GM18499 (cell line): Measurements from ENCODE around the gene HSPA4.

Source experiments
- ATAC-seq: cut with Tn5 transposase; IDR thresholded peaks from one replicate; pipeline ENCODE4 v1.9.1; 2021; ENCODE audit warnings: moderate number of reproducible peaks; ENCODE audit not compliant: insufficient read depth, unreplicated experiment

HSPA4 gene

DNA sequence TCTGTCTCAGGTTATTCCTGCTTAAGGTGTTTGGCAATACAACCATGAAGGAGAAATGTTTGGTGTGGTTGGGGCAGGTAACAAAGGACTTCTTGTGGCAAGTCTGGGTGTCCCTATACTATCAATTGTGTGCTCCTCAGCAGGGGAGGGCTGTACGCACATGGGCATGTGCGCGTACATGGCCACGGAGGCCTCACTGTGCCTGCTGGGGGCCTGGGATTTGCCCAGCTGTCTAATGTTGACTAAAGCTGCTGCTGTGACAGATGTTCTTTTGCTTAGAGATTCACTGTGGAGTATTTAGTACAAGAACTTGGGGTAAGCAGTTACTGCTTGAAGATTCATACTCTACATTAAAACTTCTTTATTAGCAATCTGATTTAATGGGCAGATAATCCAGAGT lies 97.5 kb downstream of the HSPA4 start:
- ATAC-seq, result no peak

DNA sequence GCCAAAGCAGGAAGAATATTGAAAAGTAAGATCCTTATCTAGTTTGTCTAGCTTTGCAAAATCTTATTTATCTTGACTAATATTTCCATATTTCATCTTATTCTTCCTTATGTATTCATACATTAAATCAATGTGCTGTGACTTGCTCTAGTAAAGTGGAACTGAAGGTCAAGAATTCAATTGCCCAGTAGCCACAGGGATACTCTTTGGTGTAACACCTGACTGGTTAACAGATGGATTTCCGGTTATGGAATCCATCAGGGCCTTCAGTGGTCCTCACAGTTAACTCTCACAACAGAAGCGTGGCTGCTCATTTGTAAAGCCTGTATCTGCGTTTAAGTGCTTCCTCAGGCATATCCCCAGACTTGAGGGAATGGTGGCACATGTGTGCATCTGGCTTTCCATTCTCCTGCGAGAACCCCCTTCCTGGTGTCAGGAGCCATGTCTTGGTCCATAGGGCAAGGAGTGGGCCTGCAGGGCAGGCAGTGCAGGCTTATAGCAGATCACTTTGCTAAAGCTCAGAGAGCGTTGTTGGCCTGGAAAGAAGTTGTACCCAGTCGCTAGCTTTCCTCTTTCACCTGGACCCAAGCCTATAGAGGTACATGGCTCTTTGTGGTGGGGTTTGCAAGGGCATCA lies 99.2 kb downstream of the HSPA4 start:
- ATAC-seq, result no peak

DNA sequence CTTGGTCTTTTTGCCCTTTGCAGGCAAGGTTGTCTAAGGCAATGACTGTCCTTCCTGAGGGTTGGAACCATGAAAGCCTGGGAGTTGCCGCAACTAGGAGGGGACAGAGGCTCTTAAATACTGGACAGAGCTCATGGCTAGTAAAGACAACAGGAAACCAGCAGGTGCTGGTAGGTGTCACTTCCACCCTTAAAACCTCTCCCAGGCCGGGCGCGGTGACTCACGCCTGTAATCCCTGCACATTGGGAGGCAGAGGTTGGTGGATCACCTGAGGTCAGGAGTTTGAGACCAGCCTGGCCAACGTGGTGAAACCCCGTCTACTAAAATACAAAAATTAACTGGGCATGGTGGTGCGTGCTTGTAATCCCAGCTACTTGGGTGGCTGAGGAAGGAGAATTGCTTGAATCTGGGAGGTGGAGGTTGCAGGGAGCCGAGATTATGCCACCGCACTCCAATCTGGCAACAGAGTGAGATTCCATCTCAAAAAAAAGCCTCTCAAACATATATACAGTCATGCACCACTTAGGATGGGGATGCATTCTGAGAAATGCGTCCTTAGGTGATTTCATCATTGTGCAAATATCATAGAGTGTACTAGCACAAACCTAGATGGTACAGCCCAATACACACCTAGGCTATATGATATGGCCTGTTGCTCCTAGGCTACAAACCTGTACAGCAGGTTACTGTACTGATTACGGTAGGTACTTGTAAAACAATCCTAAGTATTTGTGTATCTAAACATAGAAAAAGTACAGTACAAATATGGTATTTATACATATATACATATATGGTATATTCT lies 102.7 kb downstream of the HSPA4 start:
- ATAC-seq, result no peak

DNA sequence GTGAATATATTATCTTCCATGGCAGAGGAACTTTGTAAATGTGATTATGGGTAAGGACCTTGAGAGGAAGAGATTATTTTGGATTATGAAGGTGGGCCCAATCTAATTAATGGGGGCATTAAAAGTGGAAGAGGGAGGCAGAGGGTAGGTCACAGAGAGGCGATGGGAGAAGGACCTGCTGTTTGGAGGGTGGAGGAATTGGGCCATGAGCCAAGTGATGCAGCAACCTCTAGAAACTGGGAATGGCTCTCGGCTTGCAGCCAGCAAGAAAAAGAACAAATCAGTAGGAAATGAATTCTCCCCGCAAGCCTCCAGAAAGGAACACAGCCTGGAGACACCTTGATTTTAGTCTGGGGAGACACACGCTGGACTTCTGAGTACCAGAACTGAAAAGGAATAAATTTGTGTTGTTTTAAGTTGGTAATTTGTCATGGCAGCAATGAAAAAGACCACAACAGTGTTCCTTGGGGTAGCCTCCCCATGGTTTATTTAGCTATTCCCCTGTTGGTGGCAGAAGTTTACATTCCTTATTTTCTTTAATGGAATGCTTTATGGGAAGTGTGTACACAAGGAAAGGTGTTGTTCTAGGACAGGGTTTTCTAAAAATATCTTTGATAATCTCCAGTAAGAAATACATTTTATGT lies 103.6 kb downstream of the HSPA4 start:
- no peak for ATAC-seq
